GM12875 (cell line): ENCODE data around the gene AKAP8.

Experiments used
- H3K4me3 ChIP-seq: one replicate; pipeline ENCODE4 v1.5.1; 2011; ENCODE audit warnings: low read depth, low read length, control low read depth
- TF ChIP-seq, protein P1 (sequence below): IDR thresholded peaks from 2 replicates; pipeline ENCODE4 v1.5.1; 2011; ENCODE audit warnings: low read depth, mild to moderate bottlenecking, control low read depth, inconsistent platforms, low read length, moderate library complexity, borderline replicate concordance; ENCODE audit not compliant: insufficient read depth

Gene AKAP8

DNA sequence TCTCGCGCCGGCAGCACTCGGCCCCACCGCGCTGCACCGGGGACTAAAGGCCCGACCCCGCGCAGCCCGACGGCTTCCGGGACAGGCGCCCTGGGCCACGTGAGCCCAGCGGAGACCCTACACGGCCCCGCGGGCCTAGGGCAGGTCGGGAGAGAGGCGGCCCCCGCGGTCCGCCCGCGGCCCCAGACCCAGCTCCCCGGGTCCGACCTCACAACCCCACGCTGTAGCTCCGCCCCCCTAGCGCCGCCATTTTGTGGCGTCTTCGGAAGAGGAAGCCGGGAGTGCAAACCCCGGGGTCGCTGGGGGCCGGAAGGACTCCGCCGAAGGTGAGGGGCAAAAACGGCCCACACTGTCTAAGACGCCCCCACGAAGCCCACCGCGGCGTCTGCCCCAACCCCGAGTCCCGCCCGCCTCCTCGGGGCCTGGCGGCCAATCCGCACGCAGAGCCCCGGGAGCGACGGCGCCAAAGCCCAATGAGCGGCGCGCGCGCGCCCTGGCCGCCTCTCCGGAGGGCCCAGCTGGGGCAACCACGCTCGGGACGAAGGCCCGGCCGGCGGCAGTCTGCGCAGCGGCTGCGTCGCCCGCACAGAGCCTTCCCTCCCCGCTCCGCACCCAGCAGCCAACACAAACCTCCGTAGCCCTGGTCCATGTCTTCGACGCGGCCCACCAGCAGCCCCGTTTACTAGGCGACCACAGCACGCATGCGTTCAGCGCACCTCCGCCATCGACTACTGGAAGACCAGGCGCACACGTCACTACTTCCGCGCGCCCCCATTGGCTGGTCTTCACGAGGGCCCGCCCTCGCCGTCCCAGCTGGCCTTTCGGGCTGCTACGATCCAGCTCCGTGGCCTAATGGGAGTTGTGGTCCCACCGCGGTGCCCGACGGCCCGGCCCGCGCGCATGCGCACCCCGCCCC is at the start of gene AKAP8:
AKAP8 (minus strand) TSS at position 705 of the 916 bp plus-strand sequence; CDS start at position 649, 56 bp downstream.
- H3K4me3 ChIP-seq, result peak within 1 kb of the TSS; percentile 84
- TF ChIP-seq, protein P1, sequence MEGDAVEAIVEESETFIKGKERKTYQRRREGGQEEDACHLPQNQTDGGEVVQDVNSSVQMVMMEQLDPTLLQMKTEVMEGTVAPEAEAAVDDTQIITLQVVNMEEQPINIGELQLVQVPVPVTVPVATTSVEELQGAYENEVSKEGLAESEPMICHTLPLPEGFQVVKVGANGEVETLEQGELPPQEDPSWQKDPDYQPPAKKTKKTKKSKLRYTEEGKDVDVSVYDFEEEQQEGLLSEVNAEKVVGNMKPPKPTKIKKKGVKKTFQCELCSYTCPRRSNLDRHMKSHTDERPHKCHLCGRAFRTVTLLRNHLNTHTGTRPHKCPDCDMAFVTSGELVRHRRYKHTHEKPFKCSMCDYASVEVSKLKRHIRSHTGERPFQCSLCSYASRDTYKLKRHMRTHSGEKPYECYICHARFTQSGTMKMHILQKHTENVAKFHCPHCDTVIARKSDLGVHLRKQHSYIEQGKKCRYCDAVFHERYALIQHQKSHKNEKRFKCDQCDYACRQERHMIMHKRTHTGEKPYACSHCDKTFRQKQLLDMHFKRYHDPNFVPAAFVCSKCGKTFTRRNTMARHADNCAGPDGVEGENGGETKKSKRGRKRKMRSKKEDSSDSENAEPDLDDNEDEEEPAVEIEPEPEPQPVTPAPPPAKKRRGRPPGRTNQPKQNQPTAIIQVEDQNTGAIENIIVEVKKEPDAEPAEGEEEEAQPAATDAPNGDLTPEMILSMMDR, result no peak

DNA sequence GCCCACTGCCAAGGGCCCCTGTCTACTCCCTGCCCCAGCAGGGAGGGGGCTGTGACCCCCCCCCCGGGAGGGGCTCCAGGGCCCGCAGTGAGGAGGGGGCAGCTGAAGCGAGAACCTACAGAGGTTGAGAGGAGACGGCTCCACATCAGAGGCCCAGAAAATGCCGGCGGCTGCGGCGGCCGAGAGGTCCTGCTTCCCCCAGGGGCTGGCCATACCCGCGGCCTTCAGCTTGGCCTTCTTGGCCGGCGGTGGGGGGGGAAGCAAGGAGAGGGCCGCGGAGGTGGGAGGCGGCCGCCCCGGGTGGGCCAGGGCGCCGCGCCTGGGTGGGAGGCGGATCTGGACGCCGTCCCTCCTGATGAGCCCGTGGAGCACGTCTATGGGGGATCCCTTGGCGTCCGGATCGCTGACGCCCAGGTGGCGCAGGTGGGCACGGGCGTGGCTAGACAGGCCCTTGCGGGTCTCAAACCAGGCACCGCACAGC is 48.4 kb upstream of the AKAP8 start:
- TF ChIP-seq, protein P1, result no peak
- no peak overlapping the region for H3K4me3 ChIP-seq

DNA sequence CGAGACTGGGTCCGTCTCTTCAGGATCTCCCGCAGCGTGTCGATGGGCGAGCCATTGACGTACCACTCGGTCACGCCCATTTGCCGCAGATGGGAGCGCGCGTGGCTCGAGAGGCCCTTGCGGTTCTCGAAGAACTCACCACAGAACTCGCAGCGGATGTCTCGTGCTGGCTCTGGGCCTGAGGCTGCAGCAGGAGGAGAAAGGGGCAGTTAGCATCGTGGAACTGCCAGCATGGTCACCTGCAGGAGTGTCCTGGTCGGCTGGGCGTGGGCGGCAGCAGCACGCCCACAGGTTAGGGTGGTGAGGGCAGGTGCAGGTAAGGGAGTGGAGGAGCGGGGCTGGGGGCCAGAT is 47.7 kb upstream of the AKAP8 start:
- no peak overlapping the region for H3K4me3 ChIP-seq
- TF ChIP-seq, protein P1, result no peak

DNA sequence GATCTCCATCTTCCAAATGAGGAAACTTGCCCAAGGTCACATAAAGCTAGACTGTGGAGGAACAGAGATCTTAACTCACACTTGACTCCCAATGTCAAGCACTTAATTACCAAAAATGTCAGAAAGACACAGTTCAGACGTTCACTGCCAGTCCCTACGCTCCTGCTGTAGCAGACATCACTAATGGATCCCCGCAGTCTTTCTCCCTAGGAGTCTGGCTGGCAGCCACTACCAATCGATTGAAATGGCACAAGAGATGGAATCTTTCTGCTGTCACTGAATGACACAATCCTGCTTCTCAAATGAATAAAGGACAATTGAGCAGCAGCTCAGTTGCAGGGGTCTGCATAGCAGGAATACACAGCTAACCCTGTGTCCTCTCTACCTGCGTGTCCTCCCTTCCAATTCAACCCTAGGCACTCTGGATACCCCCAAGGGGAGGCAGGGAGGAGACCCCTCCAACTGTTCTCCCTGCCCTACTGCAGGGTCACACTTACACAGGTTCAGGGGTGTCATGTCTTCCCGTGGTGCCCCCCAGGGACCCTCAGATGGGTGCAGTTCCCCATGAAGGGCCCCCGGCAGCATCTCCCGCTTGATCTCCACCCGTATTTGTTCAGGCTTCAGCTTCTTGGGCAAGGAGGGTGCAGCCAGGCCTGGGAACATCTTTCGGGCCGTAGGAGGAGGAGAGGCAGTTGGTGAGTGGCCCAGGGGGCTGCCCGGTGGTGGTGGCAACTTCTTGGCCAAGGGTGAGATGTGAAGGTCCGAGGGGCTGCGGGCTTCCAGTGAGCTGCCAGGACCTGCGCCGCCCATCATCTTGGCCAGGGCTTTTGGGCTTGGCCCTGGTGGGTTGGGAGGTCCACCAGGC is 47.1 kb upstream of the AKAP8 start:
- no peak overlapping the region for H3K4me3 ChIP-seq
- TF ChIP-seq, protein P1, result no peak

DNA sequence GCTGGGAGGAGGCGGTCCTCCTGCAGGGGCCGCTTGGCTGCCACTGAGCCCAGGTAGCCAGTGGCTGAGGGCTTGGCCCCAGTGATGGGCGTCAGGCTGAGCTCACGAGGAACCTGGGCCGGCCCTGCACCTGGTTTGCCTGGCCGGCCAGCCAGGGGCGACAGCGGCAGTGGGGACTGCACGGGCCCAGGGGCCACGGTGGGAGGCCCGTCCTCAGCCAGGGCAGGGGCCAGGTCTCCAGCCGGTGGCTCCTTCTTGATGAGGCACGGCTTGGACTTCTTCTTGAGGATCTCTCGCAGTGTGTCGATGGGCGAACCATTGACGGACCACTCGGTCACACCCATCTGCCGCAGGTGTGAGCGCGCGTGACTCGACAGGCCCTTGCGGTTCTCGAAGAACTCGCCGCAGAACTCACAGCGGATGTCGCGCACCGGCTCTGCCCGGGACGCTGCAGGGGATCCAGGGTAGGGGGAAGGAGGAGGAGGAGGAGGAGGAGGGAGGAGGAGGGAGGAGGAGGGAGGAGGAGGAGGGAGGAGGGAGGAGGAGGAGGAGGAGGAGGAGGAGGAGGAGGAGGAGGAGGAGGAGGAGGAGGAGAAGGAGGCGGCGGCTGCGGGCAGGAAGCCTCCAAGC is 45.8 kb upstream of the AKAP8 start:
- no peak overlapping the region for H3K4me3 ChIP-seq
- TF ChIP-seq, protein P1, result no peak

DNA sequence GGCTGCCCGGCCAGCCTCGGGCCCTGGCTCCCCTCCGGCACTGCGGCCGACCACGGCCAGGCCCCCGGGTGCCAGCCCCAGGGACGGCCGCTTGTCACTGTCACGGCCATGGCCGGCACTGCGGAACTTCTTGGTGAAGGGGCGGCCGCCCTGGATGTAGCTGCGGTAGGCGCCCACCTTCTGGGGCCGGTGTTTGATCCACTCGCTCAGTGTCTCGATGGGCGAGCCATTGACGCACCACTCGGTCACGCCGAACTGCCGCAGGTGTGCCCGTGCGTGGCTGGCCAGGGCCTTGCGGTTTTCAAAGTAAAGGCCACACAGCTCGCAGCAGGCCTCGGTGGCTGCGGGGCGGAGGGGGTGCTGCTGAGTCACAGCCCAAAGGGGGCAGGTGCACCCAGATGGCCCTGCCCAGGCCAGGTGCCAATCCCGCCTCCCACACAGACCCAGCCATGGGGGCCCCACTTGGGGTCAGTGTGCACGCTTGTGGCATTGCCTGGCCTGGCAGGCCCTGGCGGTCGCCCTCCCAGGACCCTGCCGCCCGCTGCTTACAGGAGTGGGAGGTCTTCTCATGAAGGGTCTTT is 45.2 kb upstream of the AKAP8 start:
- no peak overlapping the region for H3K4me3 ChIP-seq
- TF ChIP-seq, protein P1, result no peak
